HG03095 (cell line): ENCODE data around the gene ZNF385D.
A peak's percentile ranks its signal among the peaks of the same experiment; 100 is the strongest.
"Not testable (repeated sequence)": the region's sequence is repeated elsewhere in the genome, so short reads cannot be mapped to it uniquely, and the experiment has no call there.

Source experiments
- ATAC-seq: cut with Tn5 transposase; IDR thresholded peaks from one replicate; pipeline ENCODE4 v1.9.1; 2021; ENCODE audit warnings: moderate library complexity; ENCODE audit not compliant: unreplicated experiment

ZNF385D gene

GRCh38 chr3:21524133-21524532 is 226.9 kb downstream of the ZNF385D start:
- no peak for ATAC-seq

GRCh38 chr3:21520106-21520963 is 230.7 kb downstream of the ZNF385D start:
- ATAC-seq: no peak

- no peak for ATAC-seq
Observed at GRCh38 chr3:21517184-21517583, 233.8 kb downstream of the ZNF385D start.

- no peak for ATAC-seq
Observed at GRCh38 chr3:21515417-21515816, 235.6 kb downstream of the ZNF385D start.

- ATAC-seq: no peak
Observed at GRCh38 chr3:21509731-21510470, 241.1 kb downstream of the ZNF385D start.

GRCh38 chr3:21508246-21508645 is 242.8 kb downstream of the ZNF385D start:
- no peak for ATAC-seq

- ATAC-seq: no peak
Observed at GRCh38 chr3:21505711-21506460, 245.1 kb downstream of the ZNF385D start.

- ATAC-seq: no peak
Observed at GRCh38 chr3:21502656-21503055, 248.4 kb downstream of the ZNF385D start.

GRCh38 chr3:21500834-21501233 is 250.2 kb downstream of the ZNF385D start:
- no peak for ATAC-seq

- ATAC-seq: not testable (repeated sequence)
Observed at GRCh38 chr3:21490671-21491070, 260.3 kb downstream of the ZNF385D start.

- no peak for ATAC-seq
Observed at GRCh38 chr3:21487520-21487919, 263.5 kb downstream of the ZNF385D start.

GRCh38 chr3:21486024-21486935 is 264.7 kb downstream of the ZNF385D start:
- ATAC-seq: not testable (repeated sequence)

GRCh38 chr3:21484828-21485144 is 266.2 kb downstream of the ZNF385D start:
- no peak for ATAC-seq

GRCh38 chr3:21484057-21484827 is 266.8 kb downstream of the ZNF385D start:
- peak; percentile 71 for ATAC-seq

- no peak for ATAC-seq
Observed at GRCh38 chr3:21481991-21482390, 269.0 kb downstream of the ZNF385D start.

GRCh38 chr3:21477541-21478288 is 273.3 kb downstream of the ZNF385D start:
- ATAC-seq: no peak

- ATAC-seq: no peak
Observed at GRCh38 chr3:21466476-21466875, 284.5 kb downstream of the ZNF385D start.

GRCh38 chr3:21464746-21465145 is 286.3 kb downstream of the ZNF385D start:
- no peak for ATAC-seq

- ATAC-seq: no peak
Observed at GRCh38 chr3:21463319-21463718, 287.7 kb downstream of the ZNF385D start.
